HG02852 (cell line): ENCODE results near the gene AMMECR1.
A peak's percentile ranks its signal among the peaks of the same experiment; 100 is the strongest.

Source experiments
- ATAC-seq: cut with Tn5 transposase; IDR thresholded peaks from one replicate; pipeline ENCODE4 v1.9.1; 2021; ENCODE audit warnings: mild to moderate bottlenecking, moderate library complexity; ENCODE audit not compliant: unreplicated experiment

Gene AMMECR1

GRCh38 chrX:110214684-110215083 is 103.2 kb downstream of the AMMECR1 start:
- no peak for ATAC-seq

GRCh38 chrX:110213183-110213582 is 104.7 kb downstream of the AMMECR1 start:
- ATAC-seq: no peak

- no peak for ATAC-seq
These were observed 105.6 kb downstream of the AMMECR1 start for GRCh38 chrX:110212299-110212698.

GRCh38 chrX:110211340-110211739 is 106.5 kb downstream of the AMMECR1 start:
- no peak for ATAC-seq

GRCh38 chrX:110210417-110211139 is 107.3 kb downstream of the AMMECR1 start:
- ATAC-seq: no peak

- no peak for ATAC-seq
These were observed 109.8 kb downstream of the AMMECR1 start for GRCh38 chrX:110208092-110208491.

GRCh38 chrX:110204986-110205385 is 112.9 kb downstream of the AMMECR1 start:
- ATAC-seq: no peak

- ATAC-seq: no peak
These were observed 116.1 kb downstream of the AMMECR1 start for GRCh38 chrX:110201799-110202198.

GRCh38 chrX:110194977-110195376 is 122.9 kb downstream of the AMMECR1 start:
- no peak for ATAC-seq

- no peak for ATAC-seq
These were observed 125.4 kb downstream of the AMMECR1 start for GRCh38 chrX:110192516-110192915.

- ATAC-seq: peak; percentile 50
These were observed 129.0 kb downstream of the AMMECR1 start for GRCh38 chrX:110188701-110189558.

- no peak for ATAC-seq
These were observed 134.6 kb downstream of the AMMECR1 start for GRCh38 chrX:110183314-110183713.

GRCh38 chrX:110182865-110183264 is 135.0 kb downstream of the AMMECR1 start:
- no peak for ATAC-seq

- ATAC-seq: no peak
These were observed 135.5 kb downstream of the AMMECR1 start for GRCh38 chrX:110182362-110182761.

- no peak for ATAC-seq
These were observed 136.3 kb downstream of the AMMECR1 start for GRCh38 chrX:110181459-110182137.

- peak; percentile 89 for ATAC-seq
These were observed 137.0 kb downstream of the AMMECR1 start for GRCh38 chrX:110180928-110181310.

- ATAC-seq: peak; percentile 15
These were observed 137.5 kb downstream of the AMMECR1 start for GRCh38 chrX:110180176-110180927.

- no peak for ATAC-seq
These were observed 139.6 kb downstream of the AMMECR1 start for GRCh38 chrX:110178179-110178865.

- ATAC-seq: no peak
These were observed 142.2 kb downstream of the AMMECR1 start for GRCh38 chrX:110175696-110176095.

- no peak for ATAC-seq
These were observed 142.7 kb downstream of the AMMECR1 start for GRCh38 chrX:110175146-110175545.
